Endodermal cell (in vitro differentiated cells): ENCODE measurements around the gene LOXHD1. TPM values are rescaled to one million over a fixed set of nuclear protein-coding genes. Genes with fewer than 3 reads are reported as not detected.

ENCODE experiments used
- DNase-seq: peaks from one replicate; pipeline ENCODE4 v3.0.0-alpha.2; 2017
- H3K27ac ChIP-seq: 2 replicates; pipeline ENCODE4 v1.5.1; 2013; ENCODE audit warnings: mild to moderate bottlenecking, low read depth, low read length, moderate library complexity
- H3K27me3 ChIP-seq: 2 replicates; pipeline ENCODE4 v1.6.1; 2013; ENCODE audit warnings: mild to moderate bottlenecking, low read length, moderate library complexity; ENCODE audit not compliant: insufficient read depth, control insufficient read depth, poor library complexity, severe bottlenecking
- H3K36me3 ChIP-seq: 2 replicates; pipeline ENCODE4 v1.7.0; 2013; ENCODE audit warnings: mild to moderate bottlenecking, low read length, moderate library complexity; ENCODE audit not compliant: control insufficient read depth, insufficient read depth
- H3K4me1 ChIP-seq: one replicate; pipeline ENCODE4 v1.7.0; 2013; ENCODE audit warnings: low read length; ENCODE audit not compliant: control insufficient read depth, insufficient read depth
- H3K4me3 ChIP-seq: 2 replicates; pipeline ENCODE4 v1.5.1; 2013; ENCODE audit warnings: mild to moderate bottlenecking, low read length, moderate library complexity
- H3K9ac ChIP-seq: 2 replicates; pipeline ENCODE4 v1.6.1; 2013; ENCODE audit warnings: mild to moderate bottlenecking, low read length, moderate library complexity; ENCODE audit not compliant: poor library complexity, severe bottlenecking; ENCODE audit errors: extremely low read depth
- H3K9me3 ChIP-seq: 2 replicates; pipeline ENCODE4 v1.6.1; 2013; ENCODE audit warnings: mild to moderate bottlenecking, low read length, moderate library complexity; ENCODE audit not compliant: control insufficient read depth
- H3K27ac Mint-ChIP-seq: 2 replicates; pipeline ENCODE4 v1.8.0; 2020; ENCODE audit warnings: mixed read lengths
- H3K27me3 Mint-ChIP-seq: 2 replicates; pipeline ENCODE4 v1.8.0; 2021; ENCODE audit warnings: mild to moderate bottlenecking, mixed read lengths; ENCODE audit not compliant: insufficient read depth
- H3K36me3 Mint-ChIP-seq: 2 replicates; pipeline ENCODE4 v1.8.0; 2020; ENCODE audit warnings: low read depth, mixed read lengths
- H3K4me1 Mint-ChIP-seq: 2 replicates; pipeline ENCODE4 v1.8.0; 2020; ENCODE audit warnings: mixed read lengths
- H3K4me3 Mint-ChIP-seq: 2 replicates; pipeline ENCODE4 v1.8.0; 2020; ENCODE audit warnings: mild to moderate bottlenecking, moderate library complexity, mixed read lengths
- H3K9me3 Mint-ChIP-seq: 2 replicates; pipeline ENCODE4 v1.8.0; 2020; ENCODE audit warnings: mild to moderate bottlenecking, mixed read lengths
- CTCF ChIP-seq: fragments of 200-600 bp; sonication (generic); conservative IDR thresholded peaks from 2 replicates; pipeline ENCODE4 v1.5.0; 2021; ENCODE audit warnings: antibody characterized with exemption, mild to moderate bottlenecking
- WGBS, 2 experiments: methylation state at CpG; one replicate each; pipeline versions ENCODE4 v1.1.5 to v1.1.7; 2013; ENCODE audit warnings: missing lambda C conversion rate in 2 of 2, mixed read lengths in 1 of 2; ENCODE audit not compliant: insufficient coverage in 1 of 2, insufficient read length in 1 of 2; 5-methylcytosine and 5-hydroxymethylcytosine counted together
- total RNA-seq, 2 donors: library from RNA; stranded (reverse); fragmentation: NEBNext Ultra II Directional in 1 of 2; extraction: Animal tissue kit (Norgen Biotek cat#: 25700) in 1 of 2; gene quantifications; 2 replicates in 1 of 2; 3 replicates in 1 of 2; pipeline ENCODE4 v1.2.1, GENCODE V29; 2021

LOXHD1 gene
- total RNA-seq, 2 donors from 2014 or later = 2.1 TPM; not detected in 1

DNA sequence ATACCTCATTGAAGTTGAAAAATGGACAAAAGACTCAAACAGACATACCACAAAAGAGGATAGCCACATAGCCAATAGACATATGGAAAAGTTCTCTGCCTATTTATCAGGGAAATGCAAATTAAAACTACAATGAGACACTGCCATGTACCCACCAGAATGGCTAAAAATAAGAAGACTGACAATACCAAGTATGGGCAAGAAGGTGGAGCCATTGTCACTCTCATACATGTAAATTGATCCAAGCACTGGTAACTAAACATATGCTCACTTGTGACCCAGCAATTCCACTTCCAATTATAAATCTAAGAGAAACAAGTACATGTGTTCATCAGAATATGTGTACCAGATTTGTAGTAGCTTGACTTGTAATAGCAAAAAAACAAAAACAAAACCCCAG lies 4.6 kb downstream of the LOXHD1 start:
- H3K9ac ChIP-seq = no peak overlapping the region
- H3K9me3 ChIP-seq = no peaks in the 10 kb centered on the region
- Mint-ChIP-seq H3K4me1 (peaks cover 5% of the 10 kb centered on the region), H3K9me3 (no peaks in the 10 kb centered on the region), H3K36me3 (no peaks in the 10 kb centered on the region), H3K27ac (no peak overlapping the region), H3K4me3 (no peak overlapping the region), H3K27me3 (peaks cover 15% of the 10 kb centered on the region)
- H3K27me3 ChIP-seq = no peaks in the 10 kb centered on the region
- no peak overlapping the region for H3K27ac ChIP-seq
- H3K36me3 ChIP-seq = no peaks in the 10 kb centered on the region
- H3K4me3 ChIP-seq = no peak overlapping the region
- no peak for TF ChIP-seq CTCF
- no peak for DNase-seq
- no peaks in the 10 kb centered on the region for H3K4me1 ChIP-seq

DNA sequence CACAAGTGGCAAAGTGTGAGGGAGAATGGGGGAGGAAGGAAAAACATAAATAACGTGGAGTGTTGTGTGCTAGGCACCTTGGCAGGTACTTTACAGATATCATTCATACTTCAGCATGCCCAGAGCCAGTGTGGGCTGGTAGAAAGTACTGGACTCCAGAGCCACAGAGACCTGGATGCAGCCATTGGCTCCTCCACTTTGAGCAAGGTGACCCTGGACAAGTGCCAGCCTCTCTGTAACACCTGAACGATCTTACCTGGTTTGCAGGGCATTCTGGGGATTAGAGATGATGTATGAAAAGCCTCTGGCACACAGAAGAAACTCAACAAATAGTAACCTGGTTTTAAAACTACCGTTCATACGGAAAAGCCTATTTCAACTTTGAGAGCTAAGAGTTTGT lies 6.3 kb downstream of the LOXHD1 start:
- Histone ChIP-seq H3K4me1 (no peaks in the 10 kb centered on the region), H3K9me3 (no peaks in the 10 kb centered on the region), H3K27ac (no peak overlapping the region), H3K27me3 (no peaks in the 10 kb centered on the region), H3K9ac (no peak overlapping the region), H3K4me3 (no peak overlapping the region), H3K36me3 (no peaks in the 10 kb centered on the region)
- TF ChIP-seq CTCF = no peak
- Mint-ChIP-seq H3K9me3 (no peaks in the 10 kb centered on the region), H3K27me3 (peaks cover under 1% of the 10 kb centered on the region), H3K4me1 (no peaks in the 10 kb centered on the region), H3K27ac (no peak overlapping the region), H3K36me3 (no peaks in the 10 kb centered on the region), H3K4me3 (no peak overlapping the region)
- 83 to 90% methylated on average over 2 to 4 of the region's 4 CpGs for WGBS, 2 experiments
- no peak for DNase-seq

DNA sequence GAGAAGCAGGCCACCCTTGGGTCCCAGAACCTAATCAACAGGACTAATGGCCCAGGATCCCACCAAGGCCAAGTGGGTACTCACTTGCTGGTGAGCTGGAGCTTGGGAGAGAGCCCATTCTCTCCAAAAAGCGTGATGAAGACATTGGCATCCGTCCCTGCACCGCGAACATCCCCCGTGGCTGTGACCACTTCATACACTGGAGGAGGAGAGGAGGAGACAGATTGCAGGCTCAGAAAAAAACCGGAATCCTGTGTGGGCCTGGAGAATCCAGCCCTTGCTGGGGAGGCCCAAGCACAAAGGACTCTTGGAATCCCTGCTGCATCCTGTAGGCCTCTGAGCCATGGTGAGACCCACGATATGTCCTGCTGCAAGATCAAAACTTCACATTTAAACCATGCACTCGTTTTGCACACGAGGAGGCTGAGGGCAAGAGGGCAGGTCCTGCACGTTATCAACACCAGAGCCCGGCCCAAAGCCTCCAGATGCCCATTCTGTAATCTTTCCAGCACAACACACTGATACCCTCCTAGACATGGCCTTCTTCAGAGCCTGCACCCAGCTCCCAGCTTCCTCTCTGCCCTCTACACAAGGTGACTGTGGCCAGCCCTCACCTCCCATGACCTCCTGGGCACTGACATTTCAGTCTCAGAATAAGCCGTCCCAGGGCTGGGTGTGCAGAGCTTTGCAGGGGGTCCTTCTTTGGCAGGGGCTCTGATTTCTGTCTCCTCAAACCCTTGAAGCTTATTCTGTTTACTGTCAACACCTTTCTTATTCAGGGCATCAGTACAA lies 7.8 kb downstream of the LOXHD1 start:
- no peak for TF ChIP-seq CTCF
- H3K27me3 Mint-ChIP-seq = no peaks in the 10 kb centered on the region
- 89% methylated on average over 11 to 12 of the region's 12 CpGs for WGBS, 2 experiments

More for the DNA sequence above, 7.8 kb downstream of the LOXHD1 start:
- no peaks in the 10 kb centered on the region for H3K4me1 ChIP-seq
- H3K4me3 ChIP-seq = no peak overlapping the region
- H3K27ac ChIP-seq = no peak overlapping the region
- Mint-ChIP-seq H3K9me3 (no peaks in the 10 kb centered on the region), H3K4me1 (no peaks in the 10 kb centered on the region), H3K36me3 (no peaks in the 10 kb centered on the region), H3K27ac (no peak overlapping the region), H3K4me3 (no peak overlapping the region)
- H3K9ac ChIP-seq = no peak overlapping the region
- H3K36me3 ChIP-seq = no peaks in the 10 kb centered on the region
- H3K27me3 ChIP-seq = no peaks in the 10 kb centered on the region
- no peaks in the 10 kb centered on the region for H3K9me3 ChIP-seq
- DNase-seq = no peak
